ENCODE data around the gene PRKN.
A peak's percentile ranks its signal among the peaks of the same experiment; 100 is the strongest.

Gene PRKN

DNA sequence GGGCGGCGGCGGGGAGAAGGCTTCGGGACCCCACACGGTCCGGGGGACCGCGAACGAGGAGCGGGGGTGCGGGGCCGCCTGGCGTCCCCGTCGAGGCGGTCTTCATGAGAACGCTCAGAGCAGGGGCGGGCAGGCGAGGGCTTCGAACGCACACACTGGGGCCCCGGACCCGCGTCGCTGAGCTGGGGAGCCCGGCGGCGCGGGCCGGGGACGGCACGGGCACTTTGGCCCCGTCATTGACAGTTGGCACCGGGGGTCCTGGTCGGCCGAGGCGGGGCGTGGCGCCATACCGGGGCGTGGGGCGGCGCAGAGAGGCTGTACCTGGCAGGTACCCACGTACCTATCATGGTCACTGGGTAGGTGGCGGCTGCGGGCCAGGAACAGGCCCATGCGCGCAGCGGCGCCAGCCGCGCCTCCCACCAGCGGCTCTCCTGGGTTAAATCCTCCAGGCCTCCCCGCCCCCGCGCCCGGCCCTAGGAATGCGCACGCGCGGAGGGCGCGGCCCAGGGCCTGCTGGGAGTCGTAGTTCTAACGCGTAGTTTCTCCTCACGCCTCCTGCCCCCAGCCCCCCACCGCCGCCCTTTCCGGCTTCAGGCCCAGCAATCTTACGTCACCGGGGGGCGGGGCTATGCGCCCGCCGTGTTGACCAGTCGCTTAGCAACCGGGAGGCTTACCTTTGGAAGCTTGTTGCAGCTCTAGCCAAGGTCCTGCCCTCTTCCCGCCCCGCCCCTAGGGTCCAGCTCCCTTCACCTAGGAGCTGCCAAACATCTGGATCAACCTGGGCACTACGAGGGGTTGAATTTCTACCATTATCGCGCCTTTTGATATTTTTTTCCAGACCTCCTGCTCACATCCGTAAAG lies at the start of gene PRKN, which contains the start of gene PACRG:
TSS of gene PRKN (minus strand) at position 445 of the 861 bp plus-strand sequence.
TSS of gene PACRG (plus strand) at position 653 of the 861 bp plus-strand sequence.
- DNase-seq: peak; percentile 98

DNA sequence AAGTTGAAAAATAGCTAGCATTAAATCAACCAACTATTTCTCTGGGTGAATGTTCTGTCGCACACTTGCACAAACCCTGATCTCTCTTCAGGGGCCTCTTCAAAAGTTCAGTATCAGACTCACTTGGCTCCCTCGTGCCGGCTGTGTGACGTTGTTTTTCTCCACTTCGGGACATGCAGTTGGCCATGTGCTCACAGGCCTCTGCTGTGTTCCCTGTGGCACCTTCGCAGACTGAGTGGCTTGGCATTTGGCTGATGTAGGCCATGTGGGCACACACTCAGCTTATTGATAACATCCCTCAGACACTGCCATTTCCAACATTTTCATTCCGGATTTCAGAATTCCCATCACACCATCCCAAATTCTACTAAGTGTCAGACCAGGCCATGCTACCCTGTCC lies 49.5 kb upstream of the PRKN start:
- no peak for DNase-seq

DNA sequence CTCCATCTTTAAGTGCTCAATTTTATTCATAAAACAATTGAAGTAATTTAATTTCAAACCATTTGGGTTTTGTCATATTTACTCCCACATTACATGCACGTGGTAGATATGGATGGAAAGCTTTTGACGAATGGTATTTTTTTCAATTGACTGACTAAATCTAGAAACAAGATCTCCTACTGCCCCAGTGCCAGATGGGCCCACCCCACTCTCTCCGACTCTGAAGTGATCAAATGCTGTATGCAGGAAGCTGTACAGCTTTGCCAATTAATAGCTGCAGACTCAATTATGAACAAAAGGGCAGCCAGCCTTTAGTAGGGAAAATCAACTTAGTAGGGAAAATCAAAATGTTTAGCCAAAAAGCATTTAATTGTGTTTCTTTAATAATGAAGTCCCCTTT lies 46.4 kb upstream of the PRKN start:
- no peak for DNase-seq

DNA sequence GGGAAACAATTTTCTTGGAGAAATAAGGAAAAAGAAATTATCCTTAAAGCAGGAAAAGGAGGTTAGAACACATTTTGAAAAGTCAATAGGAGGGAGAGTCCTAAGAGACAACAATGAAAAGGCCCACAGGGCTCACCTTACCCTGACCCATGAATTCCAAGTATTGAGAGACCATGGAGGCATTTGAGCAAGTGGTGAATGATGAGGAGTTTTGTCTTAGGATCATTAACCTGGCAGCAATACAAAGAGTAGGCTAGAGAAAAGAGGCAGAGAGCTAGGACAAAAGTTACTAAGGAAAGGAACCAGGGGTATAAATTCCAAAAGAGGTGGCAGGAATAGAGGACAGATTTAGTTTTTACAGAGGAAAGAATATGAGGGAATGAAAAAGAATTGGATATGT lies 44.9 kb upstream of the PRKN start:
- DNase-seq: no peak

DNA sequence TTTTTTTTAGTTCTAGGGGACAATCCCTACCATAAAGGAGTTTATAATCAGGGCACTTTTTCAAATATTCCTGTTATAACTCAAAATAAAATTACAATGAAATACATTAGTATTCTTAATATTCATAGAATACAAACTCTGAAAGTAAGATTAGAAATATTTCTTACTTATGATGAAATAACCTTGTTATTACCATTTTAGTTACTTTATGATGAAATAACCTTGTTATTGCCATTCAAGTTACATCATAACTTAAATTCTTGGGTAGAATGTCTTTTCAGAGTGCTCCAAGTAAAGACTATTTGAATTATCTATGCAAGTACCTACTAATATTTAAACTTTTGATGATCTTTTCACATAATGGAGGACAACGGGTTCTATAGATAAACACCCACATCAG lies 43.4 kb upstream of the PRKN start:
- no peak for DNase-seq

DNA sequence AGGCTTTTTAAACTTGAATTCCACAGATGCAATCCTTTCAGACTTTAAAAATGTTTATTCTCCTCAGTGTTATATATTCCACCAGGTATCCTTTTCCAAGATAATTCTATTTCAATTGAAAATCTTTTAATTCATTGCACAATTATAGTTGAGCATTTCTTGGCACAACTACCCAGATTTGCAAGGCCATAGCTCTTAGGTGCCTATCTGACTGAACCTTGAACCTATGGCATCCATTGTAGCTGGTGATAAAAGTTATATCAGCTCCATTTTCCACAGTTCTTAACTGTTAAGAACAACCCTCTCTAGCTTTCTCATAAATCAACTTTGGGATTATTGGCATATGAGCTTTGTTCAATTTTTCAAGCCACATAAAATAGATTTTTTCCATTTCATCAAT lies 42.6 kb upstream of the PRKN start:
- no peak for DNase-seq

DNA sequence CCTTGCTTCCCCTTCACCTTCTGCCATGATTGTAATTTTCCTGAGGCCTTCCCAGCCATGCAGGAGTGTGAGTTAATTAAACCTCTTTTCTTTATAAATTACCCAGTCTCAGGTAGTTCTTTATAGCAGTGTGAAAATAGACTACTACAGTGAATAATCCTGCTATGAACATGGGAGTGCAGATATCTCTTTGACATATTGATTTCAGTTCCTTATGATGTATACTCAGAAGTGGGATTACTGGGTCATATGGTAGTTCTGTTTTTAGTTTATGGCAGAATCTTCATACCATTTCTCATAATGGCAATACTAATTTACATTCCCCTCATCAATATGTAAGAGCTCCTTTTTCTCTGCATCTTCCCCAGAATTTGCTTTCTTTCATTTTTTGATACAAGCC lies 26.2 kb upstream of the PRKN start:
- DNase-seq: no peak

DNA sequence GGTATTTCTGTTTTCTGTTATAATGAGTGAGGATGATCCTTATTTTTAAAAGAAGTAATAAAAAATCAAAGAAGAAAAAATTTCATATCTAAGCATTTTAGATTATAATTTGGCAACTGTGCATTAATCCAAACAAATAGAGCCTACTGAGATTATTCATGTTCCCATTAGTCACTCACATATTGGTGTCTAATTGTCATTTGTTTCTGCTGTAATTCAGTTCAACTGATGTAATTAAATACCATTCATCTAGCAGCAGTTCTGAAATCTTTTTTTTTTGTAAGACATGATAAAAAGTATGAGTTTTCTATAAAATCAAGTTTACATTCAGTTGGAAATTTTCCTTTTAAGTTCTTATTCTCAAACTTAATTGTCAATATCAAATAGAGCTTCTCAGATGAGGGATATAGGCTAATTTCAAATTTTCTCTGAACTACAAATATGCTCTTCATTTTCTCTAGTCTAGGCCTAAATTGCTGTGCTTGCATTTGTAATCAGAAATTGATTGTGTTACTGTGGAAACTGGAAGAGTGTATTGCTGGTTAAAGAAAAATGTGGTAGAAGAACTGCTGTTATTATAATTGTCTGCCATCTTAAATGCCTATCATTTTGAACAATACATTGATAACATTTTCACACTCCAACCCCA lies 23.8 kb upstream of the PRKN start:
- no peak for DNase-seq

DNA sequence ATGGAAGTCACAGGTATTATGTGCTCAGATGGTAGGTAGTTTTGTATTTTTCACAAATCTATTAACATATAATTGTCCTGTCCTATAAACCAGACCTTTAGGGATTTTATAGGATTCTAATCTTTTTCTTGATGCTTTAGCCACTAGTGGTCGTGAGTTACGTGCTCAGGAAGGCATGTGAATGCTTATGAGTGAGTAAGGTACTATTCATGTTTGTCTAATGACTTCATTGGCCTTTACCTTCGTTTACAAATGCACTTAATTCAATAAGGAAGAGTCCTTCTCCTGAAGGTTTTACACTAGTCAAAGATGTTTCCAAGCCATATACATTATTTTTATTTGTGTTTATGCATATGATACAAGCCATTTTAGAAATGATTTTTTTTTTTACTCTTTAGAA lies 23.2 kb upstream of the PRKN start:
- no peak for DNase-seq

DNA sequence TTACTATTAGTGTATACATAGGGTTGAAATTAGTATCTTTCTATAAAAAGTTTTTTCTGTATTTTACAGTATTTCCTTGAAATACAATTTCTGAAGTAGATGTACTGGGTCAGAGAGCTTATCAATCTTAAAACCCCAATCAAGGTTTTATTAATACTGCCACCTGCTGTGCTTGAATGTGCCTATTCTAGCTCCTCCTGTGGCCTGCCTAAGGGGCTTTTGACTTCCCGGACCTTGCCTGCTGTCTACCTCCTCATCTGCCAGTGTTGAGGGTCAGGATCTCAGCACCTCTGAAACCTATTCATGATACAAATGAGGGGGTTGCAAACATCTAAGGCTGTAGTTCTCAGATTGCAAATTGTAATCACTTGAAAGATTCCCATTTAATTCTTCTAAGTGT lies 9.4 kb upstream of the PRKN start:
- DNase-seq: peak; percentile 6

DNA sequence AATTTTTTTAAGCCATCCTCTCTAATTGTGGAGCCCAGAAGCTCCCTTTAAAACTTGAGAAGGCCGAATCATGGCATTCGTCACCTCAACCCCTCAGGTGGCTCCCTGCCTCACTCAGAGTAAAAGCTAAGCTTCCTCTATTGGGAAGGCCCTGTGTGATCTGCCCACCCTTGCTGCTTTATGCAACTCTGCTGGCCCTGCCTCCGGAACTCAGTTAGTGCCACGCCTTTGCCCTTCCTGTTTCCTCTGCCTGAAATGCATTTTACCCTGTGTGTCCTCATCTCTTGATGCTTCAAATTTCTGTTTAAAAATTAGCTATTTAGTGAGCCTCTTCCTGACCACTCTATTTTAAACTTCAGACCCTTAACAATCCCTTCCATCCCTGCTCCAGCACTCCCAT lies 5.9 kb upstream of the PRKN start:
- DNase-seq: peak; percentile 41

DNA sequence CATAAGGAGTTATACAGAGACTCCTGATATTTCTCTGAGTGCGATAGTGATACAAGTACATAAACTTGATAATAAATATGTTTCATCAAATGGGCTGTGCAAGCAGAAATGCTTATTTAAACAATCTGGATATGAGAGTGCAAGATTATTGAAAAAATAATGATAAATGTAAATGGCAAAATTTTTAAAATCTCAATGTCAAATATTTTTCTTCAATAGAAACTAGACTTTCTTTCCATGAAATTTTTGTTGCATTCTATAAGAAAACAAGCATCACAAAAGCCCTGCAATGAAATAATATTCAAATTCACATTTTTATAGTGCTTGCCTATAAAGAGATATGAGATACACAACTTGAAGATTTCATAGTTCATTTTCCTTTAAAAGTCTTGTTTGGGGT lies 2.9 kb upstream of the PRKN start:
- no peak for DNase-seq

DNA sequence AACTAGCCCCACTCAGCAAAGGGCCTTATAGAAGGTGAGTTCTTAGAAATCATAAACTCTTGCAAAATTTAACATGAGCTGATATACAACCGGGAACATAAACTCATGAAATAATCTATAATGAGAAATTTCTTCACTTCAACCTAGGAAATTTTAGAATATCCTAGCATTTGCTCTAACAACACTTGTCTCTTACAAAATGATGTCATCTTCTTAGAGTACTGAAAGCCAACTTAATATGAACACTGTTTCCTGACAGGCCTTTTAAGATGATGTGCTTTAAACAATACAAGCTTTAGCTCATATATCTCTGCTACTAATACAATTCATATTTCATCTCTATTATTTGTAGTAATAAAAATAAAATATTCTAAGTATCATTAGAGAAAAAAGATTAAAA lies 1.1 kb upstream of the PRKN start:
- no peak for DNase-seq

DNA sequence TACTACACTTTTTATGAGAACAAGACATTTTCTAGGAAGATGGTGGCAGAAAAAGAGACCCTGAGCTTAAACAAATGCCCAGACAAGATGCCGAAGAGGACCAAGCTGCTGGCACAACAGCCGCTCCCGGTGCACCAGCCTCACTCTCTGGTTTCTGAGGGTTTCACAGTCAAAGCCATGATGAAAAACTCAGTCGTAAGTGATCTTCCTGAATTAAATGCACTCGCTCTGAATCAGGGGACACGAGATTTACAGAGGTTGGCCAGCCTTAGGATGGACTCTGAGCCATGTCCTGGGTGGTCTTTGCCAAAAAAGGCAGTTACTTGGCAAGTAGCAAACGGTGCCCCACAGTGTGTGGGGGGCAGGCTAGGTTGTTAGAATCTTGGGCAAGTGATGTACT lies 631 bp upstream of the PRKN start:
- DNase-seq: no peak

DNA sequence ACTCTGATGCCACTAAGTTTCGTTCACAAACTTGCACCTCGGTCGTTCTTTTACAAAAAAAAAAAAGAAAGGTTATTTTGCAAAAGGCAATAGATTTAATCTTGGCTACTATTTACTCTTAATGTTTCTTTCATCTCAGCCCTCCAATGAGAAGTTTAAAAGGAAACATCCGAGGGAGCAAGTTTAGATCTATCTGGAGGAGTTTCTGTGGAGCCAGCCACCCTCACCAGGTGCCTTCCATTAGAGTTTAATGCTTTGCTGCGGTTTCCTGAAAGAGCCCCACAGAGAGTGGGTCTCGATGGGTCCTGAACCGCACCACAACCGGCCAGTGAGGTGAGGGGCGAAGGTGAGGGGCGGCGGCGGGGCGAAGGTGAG lies 632 bp downstream of the PRKN start:
- DNase-seq: peak; percentile 39

DNA sequence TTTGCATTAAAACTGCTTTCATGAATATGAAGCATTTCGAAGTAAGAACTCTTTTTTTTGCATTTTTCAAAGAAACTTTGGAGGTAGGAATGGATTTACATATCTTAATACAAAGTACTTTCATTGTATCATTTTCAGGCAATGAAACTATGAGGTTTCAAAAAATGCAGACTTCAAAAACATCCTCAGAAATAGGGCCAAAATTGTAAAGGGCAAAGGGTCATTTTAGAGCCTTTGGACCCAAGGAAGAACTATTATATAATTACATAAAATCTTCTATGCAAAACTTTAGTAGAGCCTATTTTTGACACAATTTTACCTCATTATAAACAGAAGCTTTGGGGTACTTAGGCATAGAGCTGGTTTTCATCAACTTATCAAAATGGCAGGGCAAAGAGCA lies 4.9 kb downstream of the PRKN start:
- DNase-seq: no peak

DNA sequence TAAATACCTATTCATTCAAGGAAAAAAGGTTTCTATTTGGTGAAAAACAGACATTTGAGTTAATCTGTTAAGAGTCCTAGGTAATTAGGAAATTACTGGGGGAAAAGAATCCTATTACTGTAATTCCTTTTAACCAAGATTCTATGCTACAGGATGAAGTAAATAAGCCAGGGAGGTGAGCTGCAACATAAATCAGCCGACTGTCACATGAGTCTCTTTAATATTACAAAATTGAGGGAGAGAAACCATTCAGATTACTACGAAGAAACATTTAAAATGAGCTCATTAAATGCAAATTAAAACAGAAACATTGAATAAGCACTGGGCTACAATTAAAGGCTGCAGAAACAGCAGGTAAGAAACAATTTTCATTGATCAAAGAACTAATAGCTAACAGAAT lies 5.3 kb downstream of the PRKN start:
- DNase-seq: no peak

DNA sequence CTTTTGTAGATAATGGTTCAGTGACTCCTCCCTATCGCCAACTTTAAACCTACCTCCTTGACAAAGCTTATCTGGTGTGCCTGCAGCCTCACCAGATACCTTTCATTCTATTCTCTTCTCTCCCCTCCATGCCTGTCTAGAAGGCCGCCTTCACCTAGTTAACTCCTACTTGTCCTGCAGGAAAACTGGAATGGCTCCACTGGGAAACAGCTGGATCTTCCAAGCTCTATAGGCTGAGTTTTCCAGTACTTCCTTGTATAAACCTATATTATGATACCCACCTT lies 6.2 kb downstream of the PRKN start:
- no peak for DNase-seq

DNA sequence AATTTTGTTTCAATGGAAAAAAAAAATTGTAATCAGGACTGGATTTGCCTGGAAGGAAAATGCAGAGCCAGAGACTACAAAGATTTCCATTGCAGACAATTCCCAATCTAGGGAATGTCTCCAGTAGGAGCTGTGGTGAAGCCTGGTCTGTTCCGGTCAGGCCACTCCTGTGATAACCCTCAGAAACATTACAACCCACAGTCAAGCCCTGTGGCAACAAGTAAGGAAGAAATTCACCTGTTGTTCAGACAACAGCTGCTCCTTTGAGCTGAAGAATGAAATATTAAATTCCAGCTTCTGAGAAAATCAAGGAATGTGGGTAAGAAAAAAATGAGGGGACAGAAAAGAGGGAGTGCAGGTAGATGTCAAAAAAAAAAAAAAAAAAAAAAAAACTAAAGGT lies 8.0 kb downstream of the PRKN start:
- DNase-seq: no peak

DNA sequence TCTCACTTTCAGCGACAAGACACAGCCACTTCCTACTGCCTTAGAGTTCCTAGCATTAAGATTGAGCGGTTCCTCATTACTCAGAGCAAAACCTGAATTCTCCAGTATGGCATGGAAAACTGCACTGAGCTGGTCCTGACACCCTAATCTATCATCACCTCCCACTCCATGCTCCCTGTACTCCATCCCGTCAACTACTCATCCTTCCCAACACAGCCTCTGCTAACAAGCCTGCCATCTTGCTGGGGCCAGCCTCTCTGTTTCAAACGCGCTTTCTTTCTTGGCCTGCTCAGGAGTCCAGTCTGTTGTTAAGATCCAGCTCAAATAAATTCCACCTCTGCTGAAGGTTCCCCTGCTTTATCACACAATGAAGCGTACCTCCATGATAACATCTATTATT lies 12.0 kb downstream of the PRKN start:
- DNase-seq: no peak

DNA sequence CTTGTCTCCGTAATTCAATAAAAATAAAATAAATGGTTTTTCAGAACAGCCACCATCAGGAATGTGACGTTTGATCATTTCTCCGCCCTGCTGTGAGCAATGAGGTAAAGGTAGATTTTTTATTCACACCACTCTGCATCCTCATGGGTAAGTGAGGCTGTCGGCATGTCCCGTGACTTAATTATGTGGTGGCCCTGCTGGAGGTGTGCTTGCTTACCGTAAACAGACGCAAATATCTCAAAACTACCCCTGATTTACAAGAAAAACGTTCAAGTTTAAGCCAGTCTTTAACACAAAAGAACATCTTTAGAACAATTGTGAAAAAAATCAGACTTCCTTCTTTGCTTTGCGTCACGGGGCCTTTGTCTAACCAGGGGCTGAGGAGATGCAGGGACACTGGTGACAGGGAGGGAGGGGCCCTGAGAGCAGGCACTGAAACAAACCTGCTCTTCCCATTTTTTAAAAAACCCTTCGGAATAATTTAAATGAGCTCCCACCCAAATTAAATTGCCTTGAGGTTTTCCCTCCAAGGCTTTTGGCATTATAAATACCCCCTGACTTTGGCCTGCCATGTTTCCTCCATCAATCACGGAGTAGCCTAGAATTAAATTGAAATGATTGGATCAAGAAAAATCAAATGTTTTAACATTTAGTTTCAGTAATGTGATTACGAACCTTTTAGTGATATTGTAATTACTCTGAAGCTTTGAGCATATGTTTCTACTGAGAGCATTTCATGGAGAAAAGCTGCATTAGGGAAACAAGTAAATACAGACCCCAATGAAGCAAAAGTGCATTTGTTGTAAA lies 13.4 kb downstream of the PRKN start:
- DNase-seq: no peak

DNA sequence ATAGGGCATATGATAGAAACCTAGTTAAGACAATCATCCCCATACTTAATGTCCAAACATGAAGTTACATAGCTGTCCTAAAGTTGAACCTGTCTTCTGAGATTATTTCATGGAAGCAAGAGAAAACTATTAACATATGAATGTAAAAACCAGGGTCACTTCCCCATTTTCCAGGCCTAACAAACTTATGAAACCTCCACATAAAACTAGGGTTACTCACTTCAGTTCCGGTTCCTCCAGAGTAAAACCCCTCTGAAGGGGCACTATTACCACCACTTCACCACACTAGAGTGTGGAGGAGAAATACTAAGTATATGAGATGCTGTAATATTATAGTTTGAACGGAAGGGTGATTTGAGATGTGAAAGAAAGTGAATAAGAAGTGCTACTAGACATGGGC lies 14.9 kb downstream of the PRKN start:
- no peak for DNase-seq

DNA sequence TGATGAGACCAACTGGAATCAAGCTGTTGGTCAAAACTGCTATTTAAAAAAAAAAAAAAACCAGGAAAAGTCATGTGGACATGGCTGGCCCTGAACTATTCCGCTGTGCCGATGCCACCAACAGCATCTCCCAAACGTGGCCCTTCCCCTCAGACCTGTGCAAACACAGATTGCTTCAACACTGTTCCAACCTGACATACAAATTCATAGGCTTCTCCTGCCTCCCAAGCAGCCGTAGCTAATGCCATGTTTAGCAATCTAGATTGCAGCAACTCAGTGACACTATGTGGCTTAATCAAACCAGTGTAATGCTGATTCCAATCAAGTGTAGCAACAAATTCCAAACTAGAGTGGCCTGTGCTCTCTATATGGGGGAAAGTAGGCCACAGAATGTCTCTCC lies 16.2 kb downstream of the PRKN start:
- no peak for DNase-seq

DNA sequence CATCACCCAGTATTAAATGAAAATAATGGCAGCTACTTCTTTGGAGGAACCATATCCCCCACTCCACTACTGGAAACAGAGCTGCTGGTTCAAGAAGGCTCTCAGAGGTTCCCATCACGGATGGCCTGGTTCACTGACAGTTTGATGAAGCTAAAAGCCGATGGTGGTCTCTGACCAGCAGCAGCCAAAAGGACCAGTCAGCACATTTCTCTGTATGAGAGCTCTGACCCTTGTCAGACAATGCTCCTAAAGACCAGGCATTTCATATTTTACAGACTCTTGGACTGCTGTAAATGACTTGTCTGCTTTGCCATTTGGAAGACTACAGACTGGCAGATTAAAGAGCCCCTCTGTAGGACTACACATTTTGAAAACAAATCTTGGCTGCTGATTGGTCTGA lies 16.6 kb downstream of the PRKN start:
- no peak for DNase-seq

Measured in CD4-positive, alpha-beta T cell treated with Interleukin-12 subunit alpha and Interleukin-12 subunit beta, for 1 hour (primary cell).